HG02884 (cell line): ENCODE measurements around the gene PBLD.

ENCODE experiments used
- ATAC-seq: cut with Tn5 transposase; IDR thresholded peaks from one replicate; pipeline ENCODE4 v1.9.1; 2021; ENCODE audit warnings: mild to moderate bottlenecking, moderate library complexity; ENCODE audit not compliant: unreplicated experiment

Gene PBLD

DNA sequence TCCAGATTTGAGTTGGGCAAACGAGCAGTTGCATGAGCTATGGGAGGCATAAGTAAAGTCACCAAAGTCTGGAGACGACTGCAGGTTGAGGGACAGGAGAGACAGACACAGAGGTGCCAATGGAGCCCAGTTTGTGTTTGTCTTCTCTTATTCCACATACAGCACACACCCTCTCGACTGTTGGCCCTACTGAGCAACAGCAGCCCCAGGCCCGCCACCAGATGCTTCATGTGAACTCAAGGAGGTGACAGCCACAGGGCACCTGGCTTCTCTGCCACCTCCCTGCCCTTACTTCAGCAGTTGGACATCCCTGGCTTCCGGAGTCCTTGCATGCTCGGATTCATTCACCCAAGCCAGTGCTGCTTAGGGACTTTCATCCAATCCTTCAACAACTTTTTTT is 94.4 kb downstream of the PBLD start:
- no peak for ATAC-seq

DNA sequence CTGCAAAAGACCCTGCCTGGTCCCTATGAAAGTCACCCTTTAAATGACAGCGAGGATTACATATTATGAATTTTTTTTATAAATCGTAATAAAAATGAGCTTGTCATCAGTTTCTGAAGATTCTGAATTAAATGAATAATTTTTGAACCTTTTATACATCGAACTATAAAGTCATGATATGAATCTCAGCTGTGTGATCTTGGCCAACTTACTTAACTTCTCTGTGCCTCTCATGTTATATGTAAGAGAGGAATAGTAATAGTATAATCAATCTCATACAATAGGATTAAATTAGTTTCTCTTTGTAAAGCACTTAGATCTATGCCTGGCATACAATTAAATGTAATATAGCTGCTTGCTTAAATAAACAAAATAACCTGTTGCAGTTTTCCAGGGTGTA is 95.6 kb downstream of the PBLD start:
- ATAC-seq: no peak

GRCh38 chr10:68235581-68235980 is 97.1 kb downstream of the PBLD start:
- no peak for ATAC-seq

DNA sequence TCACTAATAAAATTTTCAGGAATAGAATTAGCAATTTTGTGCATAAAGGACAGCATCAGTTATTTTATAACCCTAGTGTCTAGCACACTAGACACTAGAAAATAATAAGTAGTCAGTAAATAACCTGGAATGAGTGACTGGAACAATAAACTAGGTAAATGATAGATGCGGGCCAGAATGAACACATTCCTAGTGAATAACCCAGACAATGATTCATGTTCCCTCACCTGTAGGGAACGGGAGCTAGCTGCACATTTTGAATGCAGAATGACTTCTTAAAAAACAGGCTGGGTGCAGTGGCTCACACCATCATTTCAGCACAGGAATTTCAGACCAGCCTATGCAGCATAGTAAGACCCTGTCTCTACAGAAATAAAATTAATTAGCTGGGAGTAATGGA is 97.6 kb downstream of the PBLD start:
- ATAC-seq: no peak

DNA sequence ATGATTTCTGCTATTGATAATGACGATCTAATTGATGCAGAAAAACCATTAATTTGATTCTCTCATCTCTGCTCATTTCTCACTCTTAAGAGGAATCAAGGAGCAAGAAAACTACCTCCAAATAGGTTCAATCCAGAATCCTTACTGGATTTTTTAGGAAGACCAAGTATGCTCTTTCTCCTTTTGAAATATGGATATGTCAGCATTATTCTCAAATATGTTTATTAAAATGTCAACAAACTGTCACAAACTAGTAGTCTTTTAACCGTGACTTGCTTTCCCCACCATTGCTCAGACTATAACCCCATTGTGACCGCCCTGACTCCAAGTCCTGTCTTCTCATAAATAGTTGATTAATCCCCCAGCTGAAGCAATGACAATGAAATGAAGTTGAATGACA is 99.7 kb downstream of the PBLD start:
- no peak for ATAC-seq
